GM12878 (cell line): ENCODE data around the gene FOXR1. TPM values are rescaled to one million over a fixed set of nuclear protein-coding genes. Genes with fewer than 3 reads are reported as not detected.

Experiments
- ATAC-seq: fragments of 200-7000 bp; cut with Tn5 transposase; 3 replicates; pipeline ENCODE4 v1.9.1; 2020; ENCODE audit warnings: mild to moderate bottlenecking, moderate library complexity
- BruUV-seq: library from RNA; stranded (reverse); fragments of 400-500 nt; replicated peaks from 2 replicates; lab custom pipeline; 2021; lab: Mats Ljungman, UMichigan
- CTCF ChIA-PET: fragments of 300-600 bp; sonication (Branson Sonifier 250); formaldehyde crosslinking; extraction: SDS; loops from one replicate; lab custom pipeline; 2021; ENCODE audit warnings: inconsistent platforms; lab: Yijun Ruan, JAX
- POLR2A ChIA-PET: fragments of 350-600 bp; formaldehyde crosslinking; extraction: SDS; loops from one replicate; lab custom pipeline; 2021; ENCODE audit warnings: inconsistent platforms; lab: Charles Lee
- RAD21 ChIA-PET: fragments of 300-600 bp; sonication (Branson Sonifier 250); formaldehyde crosslinking; loops from one replicate; lab custom pipeline; 2023; ENCODE audit warnings: antibody characterized with exemption; ENCODE audit not compliant: unreplicated experiment; lab: Charles Lee
- SMC1A ChIA-PET: fragments of 300-600 bp; sonication (Branson Sonifier 250); formaldehyde crosslinking; loops from one replicate; lab custom pipeline; 2023; ENCODE audit not compliant: unreplicated experiment, uncharacterized antibody; lab: Charles Lee
- DNase-seq: peaks from one replicate; pipeline ENCODE4 v3.0.0-alpha.2; 2011; ENCODE audit warnings: low read depth, low spot score
- FAIRE-seq: peaks from 3 replicates; lab custom pipeline; 2011; peaks lifted over from hg19 to GRCh38; lab: Jason Lieb, UNC
- H2AFZ ChIP-seq: 2 replicates; pipeline ENCODE4 v1.6.0; 2011; ENCODE audit warnings: low read depth, low read length, control low read depth; ENCODE audit not compliant: control insufficient read depth
- H3K27ac ChIP-seq: 2 replicates; pipeline ENCODE4 v1.5.1; 2011; ENCODE audit warnings: control low read depth; ENCODE audit not compliant: control insufficient read depth, insufficient read depth
- H3K27me3 ChIP-seq, 2 experiments: replicated peaks in 1 of 2; 2 replicates each; pipeline versions ENCODE4 v1.6.0 to v1.6.1; 2011; ENCODE audit warnings: low read length in 1 of 2; ENCODE audit not compliant: control insufficient read depth in 2 of 2, insufficient read depth in 2 of 2
- H3K36me3 ChIP-seq, 2 experiments: 2 replicates each; pipeline ENCODE4 v1.5.1; 2011; ENCODE audit warnings: low read length in 1 of 2; ENCODE audit not compliant: control insufficient read depth in 2 of 2, insufficient read depth in 2 of 2
- H3K4me1 ChIP-seq: 2 replicates; pipeline ENCODE4 v1.6.1; 2011; ENCODE audit warnings: mild to moderate bottlenecking, low read length, moderate library complexity, mixed read lengths; ENCODE audit not compliant: control insufficient read depth, insufficient read depth
- H3K4me2 ChIP-seq: 2 replicates; pipeline ENCODE4 v1.6.0; 2011; ENCODE audit warnings: control low read depth; ENCODE audit not compliant: control insufficient read depth, insufficient read depth
- H3K4me3 ChIP-seq: fragments of 200-600 bp; sonication (generic); 2 replicates; pipeline ENCODE4 v1.5.1; 2016
- H3K79me2 ChIP-seq: 2 replicates; pipeline ENCODE4 v1.6.0; 2011; ENCODE audit warnings: low read length; ENCODE audit not compliant: control insufficient read depth, insufficient read depth
- H3K9ac ChIP-seq: 2 replicates; pipeline ENCODE4 v1.8.0; 2011; ENCODE audit warnings: low read length, control low read depth, mixed read lengths; ENCODE audit not compliant: control insufficient read depth, insufficient read depth
- H3K9me3 ChIP-seq: replicated peaks from 3 replicates; pipeline ENCODE4 v1.5.1; 2011; ENCODE audit warnings: mild to moderate bottlenecking, low read length; ENCODE audit not compliant: control insufficient read depth, insufficient read depth
- H4K20me1 ChIP-seq: 2 replicates; pipeline ENCODE4 v1.6.0; 2011; ENCODE audit not compliant: control insufficient read depth, insufficient read depth
- CUX1 ChIP-seq: IDR thresholded peaks from 2 replicates; pipeline ENCODE4 v1.6.1; 2012; ENCODE audit warnings: improper control_type of control experiment, low read depth, low read length; ENCODE audit not compliant: insufficient replicate concordance
- ESRRA ChIP-seq: IDR thresholded peaks from 2 replicates; pipeline ENCODE4 v1.6.1; 2012; ENCODE audit warnings: mild to moderate bottlenecking, low read length, improper control_type of control experiment
- EZH2 ChIP-seq: IDR thresholded peaks from 2 replicates; pipeline ENCODE4 v1.6.1; 2012; ENCODE audit warnings: low read depth, mild to moderate bottlenecking, control low read depth, inconsistent platforms, low read length, borderline replicate concordance; ENCODE audit not compliant: control insufficient read depth
- MYC ChIP-seq: IDR thresholded peaks from 2 replicates; pipeline ENCODE4 v1.6.1; 2011; ENCODE audit warnings: mild to moderate bottlenecking, low read length, moderate library complexity, inconsistent platforms; ENCODE audit not compliant: insufficient read depth, insufficient replicate concordance, insufficient read length, severe bottlenecking
- NR2C2 ChIP-seq: IDR thresholded peaks from 2 replicates; pipeline ENCODE4 v1.6.1; 2011; ENCODE audit warnings: borderline replicate concordance, low read depth; ENCODE audit not compliant: control insufficient read depth, insufficient read length
- PAX5 ChIP-seq: IDR thresholded peaks from 2 replicates; pipeline ENCODE4 v1.6.1; 2011; ENCODE audit warnings: low read depth, low read length, borderline replicate concordance
- PKNOX1 ChIP-seq: fragments of 450-650 bp; IDR thresholded peaks from 2 replicates; pipeline ENCODE4 v1.6.1; 2016; ENCODE audit warnings: mild to moderate bottlenecking
- RAD21 ChIP-seq: IDR thresholded peaks from 2 replicates; pipeline ENCODE4 v1.6.1; 2011; ENCODE audit warnings: mild to moderate bottlenecking, low read depth, low read length, moderate library complexity; ENCODE audit not compliant: insufficient read depth
- RELA ChIP-seq: fragments of 450-650 bp; IDR thresholded peaks from 2 replicates; pipeline ENCODE4 v1.8.0; 2014; ENCODE audit warnings: borderline replicate concordance; ENCODE audit not compliant: partially characterized antibody
- SPI1 ChIP-seq: IDR thresholded peaks from 2 replicates; pipeline ENCODE4 v1.6.1; 2011; ENCODE audit warnings: low read depth, mild to moderate bottlenecking, low read length, moderate library complexity, borderline replicate concordance; ENCODE audit not compliant: insufficient read depth
- WRNIP1 ChIP-seq: IDR thresholded peaks from 2 replicates; pipeline ENCODE4 v1.6.1; 2011; ENCODE audit warnings: low read depth, low read length, improper control_type of control experiment, borderline replicate concordance
- ZBED1 ChIP-seq: IDR thresholded peaks from 2 replicates; pipeline ENCODE4 v1.6.1; 2016; ENCODE audit warnings: borderline replicate concordance
- ZBTB4 ChIP-seq: fragments of 450-650 bp; formaldehyde crosslinking; IDR thresholded peaks from 2 replicates; pipeline ENCODE4 v1.4.0; 2022; ENCODE audit warnings: mild to moderate bottlenecking, moderate library complexity
- WGBS: methylation state at CpG from one replicate; pipeline ENCODE4 v1.1.6; 2016; ENCODE audit warnings: low lambda C conversion rate; ENCODE audit not compliant: insufficient replicate concordance, insufficient coverage; ENCODE audit errors: missing lambda C conversion rate; 5-methylcytosine and 5-hydroxymethylcytosine counted together
- in situ Hi-C: fragments of 300-500 bp; cut with MboI; formaldehyde crosslinking; loops from 9 replicates; pipeline ENCODE4 v1.14.3; 2018; ENCODE audit warnings: mixed read lengths
- intact Hi-C: fragments of 100-400 bp; cut with micrococcal nuclease; formaldehyde crosslinking; loops from one replicate; pipeline ENCODE4 v1.14.2; 2022; ENCODE audit not compliant: unreplicated experiment
- polyA plus RNA-seq, 11 experiments: library from polyadenylated mRNA; depleted of rRNA in 4 of 11; unstranded in 6 of 11; stranded (reverse) in 5 of 11; fragments of >200 nt; fragmentation: Nextera tagmentation in 4 of 11; fragmentation: Illumina TruSeq in 1 of 11; extraction: Ambion mirVana in 4 of 11; extraction: Trizol in 1 of 11; gene quantifications; 1 replicate in 1 of 11; 2 replicates in 10 of 11; pipeline versions ENCODE4 v1.2.1 to v1.2.3, GENCODE V29; 2011 to 2016; ENCODE audit warnings: inconsistent platforms in 2 of 11, missing spikeins in 2 of 11, low read depth in 1 of 11
- total RNA-seq, 4 experiments: library from RNA; depleted of rRNA in 3 of 4; stranded (reverse); fragments of >200 nt in 3 of 4; fragmentation: Illumina TruSeq in 1 of 4; extraction: Trizol in 1 of 4; gene quantifications; 2 replicates each; pipeline versions ENCODE4 v1.2.1 to v1.2.3, GENCODE V29; 2013 to 2021

FOXR1 gene
- total and polyA plus RNA-seq, 10 of the 15 experiments (the other 5 are each of a cell fraction or from before 2014, with no cell fraction given) = not detected

- no peak overlapping the region for H2AFZ ChIP-seq
- H3K27me3 ChIP-seq = no peaks in the 10 kb centered on the region
- peaks cover 24% of the 10 kb centered on the region for H3K79me2 ChIP-seq
- POLR2A ChIA-PET = interaction anchor here (1.1 kb wide), 1 partner anchor 17 kb away, joined by 5 read pairs; the partner anchor contains the start of gene RPS25
- WGBS = 50% methylated on average over 1 of the region's 1 CpG
- no peak overlapping the region for H3K9ac ChIP-seq
- no peaks in the 10 kb centered on the region for H3K9me3 ChIP-seq
- SMC1A ChIA-PET = interaction anchor here (1.2 to 5.7 kb wide), 2 partner anchors 17 to 28 kb away, joined by 3 to 26 read pairs; partner anchors contain the start of genes RPS25 and TRAPPC4
- no peaks in the 10 kb centered on the region; the same call in none of the 2 replicates for H3K4me1 ChIP-seq
- CTCF ChIA-PET = no interaction called here
- TF ChIP-seq RAD21 (no peak), MYC (no peak), NR2C2 (no peak), PKNOX1 (no peak), RELA (no peak), ESRRA (no peak), ZBED1 (no peak), WRNIP1 (no peak), PAX5 (no peak), EZH2 (no peak), SPI1 (no peak), ZBTB4 (CRISPR knock-in tag) (no peak), CUX1 (no peak)
- in situ Hi-C loops = no loop called here
- BruUV-seq = no TSS peak
- H3K4me3 ChIP-seq = no peak overlapping the region
- RAD21 ChIA-PET = no interaction called here
- no peaks in the 10 kb centered on the region for H4K20me1 ChIP-seq
- FAIRE-seq (no peak), DNase-seq (no peak), ATAC-seq (no peak)
- H3K36me3 ChIP-seq = 0 out of 4 replicates have a peak, but pooled peaks cover 0 to 2% of the 10 kb centered on the region in 2 experiments
- no peak overlapping the region for H3K4me2 ChIP-seq
- H3K27ac ChIP-seq = no peak overlapping the region
- intact Hi-C loops = loop anchor here (1.0 kb wide), 1 partner anchor 13 kb away; no protein-coding TSS in a partner anchor
These were observed 29.3 kb downstream of the FOXR1 start for GRCh38 chr11:119000906-119001305.
